Tibial nerve (tissue), 3 donors: ENCODE results near the gene KIF2A.

Experiments used
- EP300 ChIP-seq, 2 donors: sonication (generic); formaldehyde crosslinking; IDR thresholded peaks; one replicate each; pipeline ENCODE4 v1.6.1; 2017; ENCODE audit warnings: antibody characterized with exemption in 2 of 2, mild to moderate bottlenecking in 1 of 2
- POLR2A ChIP-seq, 2 donors: fragments of 450-650 bp; IDR thresholded peaks; one replicate each; pipeline ENCODE4 v1.6.1; 2017; ENCODE audit warnings: antibody characterized with exemption in 2 of 2, mild to moderate bottlenecking in 2 of 2, moderate library complexity in 2 of 2

- TF ChIP-seq POLR2A (IDR thresholded peaks at IDR 0.05) = no peak
- TF ChIP-seq EP300 (IDR thresholded peaks at IDR 0.05) = no peak
These were observed 79.1 kb downstream of the KIF2A start for GRCh38 chr5:62385131-62385530.
